Limb (tissue), 2 donors: ENCODE data around the gene HES4.

Experiments
- DNase-seq, 2 donors: peaks; one replicate each; pipeline ENCODE4 v3.0.0-alpha.2; 2016; ENCODE audit errors: extremely low spot score in 2 of 2

Gene HES4

DNA sequence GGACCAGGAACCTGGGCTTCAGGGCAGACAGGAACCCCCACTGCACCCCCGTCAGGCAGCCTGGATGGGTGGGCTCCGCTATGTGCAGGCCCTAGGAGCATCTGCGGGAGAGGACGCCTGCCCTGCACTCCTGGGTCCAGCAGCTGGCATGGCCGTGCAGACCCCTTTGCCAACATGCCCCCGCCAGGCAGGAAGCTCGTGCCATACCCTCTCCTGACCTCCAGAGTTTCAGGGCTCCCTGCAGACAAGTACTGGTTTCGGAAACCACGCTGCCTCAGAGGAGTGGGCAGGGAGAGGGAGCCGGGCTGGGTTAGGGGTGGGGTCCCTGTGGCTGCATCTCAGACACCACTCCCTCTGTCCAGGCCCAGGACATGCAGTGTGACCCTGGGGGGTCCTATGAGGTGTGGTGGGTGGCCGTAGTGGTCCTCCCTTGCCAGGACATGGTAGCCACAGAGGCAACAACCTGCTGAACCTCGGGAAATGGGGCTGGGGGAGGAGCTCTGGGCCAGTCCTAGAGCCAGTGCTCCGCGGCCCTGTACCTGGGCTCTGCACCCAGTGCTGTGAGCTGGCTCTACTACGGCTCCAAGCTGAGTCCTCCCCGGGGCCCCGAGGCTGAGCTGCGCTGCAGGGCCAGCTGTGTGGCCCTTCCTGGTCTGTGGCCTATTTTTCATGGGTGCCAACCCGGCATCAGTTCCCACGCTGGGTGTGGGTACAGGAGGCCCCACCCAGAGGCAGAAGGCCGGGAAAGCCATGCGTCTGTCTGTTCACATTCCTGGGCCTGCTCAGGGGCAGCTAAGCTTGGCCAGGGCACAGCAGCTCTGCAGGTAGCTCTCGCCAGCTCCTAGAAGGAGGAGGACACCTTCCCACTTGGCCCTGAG, 32.2 kb downstream of the HES4 start:
- DNase-seq, result no peak

DNA sequence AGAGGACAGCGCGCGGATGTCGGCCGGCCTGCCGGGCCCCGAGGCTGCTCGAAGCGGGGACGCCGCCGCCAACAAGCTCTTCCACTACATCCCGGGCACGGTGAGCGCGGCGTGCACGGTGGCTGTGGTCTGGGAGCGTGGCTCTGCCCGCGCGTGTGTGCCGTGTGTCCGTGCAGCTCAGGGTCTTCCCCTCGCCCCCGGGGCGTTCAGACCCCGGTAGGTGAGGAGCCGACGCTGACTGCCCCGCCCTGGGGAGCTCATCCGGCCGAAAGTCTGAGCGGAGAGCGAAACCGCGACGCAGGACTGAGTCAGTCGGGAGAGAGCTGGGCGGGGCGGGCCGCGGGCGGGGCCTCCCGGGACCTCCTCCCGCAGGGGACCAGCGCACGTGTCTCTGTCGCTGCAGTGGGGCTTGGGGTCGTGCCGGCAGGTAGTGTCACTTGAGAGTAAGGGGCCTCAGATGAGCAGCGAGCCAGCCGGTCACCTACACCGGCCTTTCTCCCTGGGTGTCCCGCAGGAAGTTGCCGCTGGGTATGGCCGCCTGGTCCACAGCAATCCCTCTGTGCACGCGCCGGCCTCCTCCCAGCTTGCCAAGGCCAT, 33.1 kb downstream of the HES4 start:
- DNase-seq, result no peak

DNA sequence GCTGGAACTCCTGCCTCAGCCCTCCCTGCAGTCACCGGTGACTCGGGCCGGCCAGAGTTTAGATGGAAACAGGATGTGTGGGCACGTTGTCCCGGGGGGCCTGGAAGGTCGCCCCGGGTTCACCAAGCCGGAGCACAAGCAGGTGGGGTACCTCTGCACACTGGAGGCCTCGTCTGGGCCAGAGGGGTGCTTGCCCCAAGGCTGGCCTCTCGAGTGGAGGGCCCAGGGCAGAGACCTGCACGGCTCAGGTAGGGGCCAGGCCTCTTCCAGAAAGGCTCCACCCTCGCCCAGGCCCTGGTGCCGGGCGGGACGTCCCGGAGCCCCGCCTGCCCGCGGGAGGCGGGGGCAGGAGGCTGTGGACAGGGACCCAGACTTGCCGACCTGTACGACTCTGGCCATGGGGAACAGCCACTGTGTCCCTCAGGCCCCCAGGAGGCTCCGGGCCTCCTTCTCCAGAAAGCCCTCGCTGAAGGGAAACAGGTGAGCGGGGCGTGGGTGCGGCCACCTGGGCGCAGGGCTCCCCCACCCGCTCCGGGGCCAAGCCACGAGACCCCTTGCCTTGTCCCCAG, 33.7 kb downstream of the HES4 start, which contains the start of gene PLEKHN1:
Gene PLEKHN1, plus strand, starts transcription at position 348 of the 569 bp plus-strand sequence. Its CDS starts 50 bp downstream, at position 398.
- DNase-seq, result no peak

DNA sequence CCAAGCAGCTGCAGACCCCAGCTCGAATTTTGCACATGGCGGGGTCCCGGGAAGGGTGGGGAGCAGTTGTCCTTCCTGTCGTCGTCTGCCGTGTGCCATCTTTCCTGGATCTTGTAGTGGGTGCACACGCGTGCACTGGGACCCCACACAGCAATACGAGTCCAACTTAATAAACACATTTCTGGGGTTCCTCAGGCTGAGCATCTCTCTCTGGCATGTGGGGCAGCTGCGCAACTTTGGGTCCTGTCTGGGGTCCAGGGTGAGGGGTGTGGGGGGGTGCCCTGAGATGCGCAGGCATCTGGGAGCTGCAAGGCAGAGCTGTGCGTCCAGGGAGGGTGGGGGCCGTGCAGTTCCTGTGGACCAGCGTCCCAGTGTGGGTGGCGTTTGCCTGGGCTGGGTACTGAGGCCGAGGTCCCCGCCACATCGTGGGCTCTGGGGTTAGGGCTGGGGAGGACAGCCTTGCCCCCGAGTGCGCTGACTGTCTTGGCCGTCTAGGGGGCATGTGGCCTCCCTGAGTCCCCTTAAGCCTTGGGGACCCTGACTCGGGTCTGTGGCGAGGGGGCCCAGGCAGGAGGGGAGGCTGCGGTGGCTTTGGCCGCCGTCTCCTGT, 34.3 kb downstream of the HES4 start:
- DNase-seq, result no peak

DNA sequence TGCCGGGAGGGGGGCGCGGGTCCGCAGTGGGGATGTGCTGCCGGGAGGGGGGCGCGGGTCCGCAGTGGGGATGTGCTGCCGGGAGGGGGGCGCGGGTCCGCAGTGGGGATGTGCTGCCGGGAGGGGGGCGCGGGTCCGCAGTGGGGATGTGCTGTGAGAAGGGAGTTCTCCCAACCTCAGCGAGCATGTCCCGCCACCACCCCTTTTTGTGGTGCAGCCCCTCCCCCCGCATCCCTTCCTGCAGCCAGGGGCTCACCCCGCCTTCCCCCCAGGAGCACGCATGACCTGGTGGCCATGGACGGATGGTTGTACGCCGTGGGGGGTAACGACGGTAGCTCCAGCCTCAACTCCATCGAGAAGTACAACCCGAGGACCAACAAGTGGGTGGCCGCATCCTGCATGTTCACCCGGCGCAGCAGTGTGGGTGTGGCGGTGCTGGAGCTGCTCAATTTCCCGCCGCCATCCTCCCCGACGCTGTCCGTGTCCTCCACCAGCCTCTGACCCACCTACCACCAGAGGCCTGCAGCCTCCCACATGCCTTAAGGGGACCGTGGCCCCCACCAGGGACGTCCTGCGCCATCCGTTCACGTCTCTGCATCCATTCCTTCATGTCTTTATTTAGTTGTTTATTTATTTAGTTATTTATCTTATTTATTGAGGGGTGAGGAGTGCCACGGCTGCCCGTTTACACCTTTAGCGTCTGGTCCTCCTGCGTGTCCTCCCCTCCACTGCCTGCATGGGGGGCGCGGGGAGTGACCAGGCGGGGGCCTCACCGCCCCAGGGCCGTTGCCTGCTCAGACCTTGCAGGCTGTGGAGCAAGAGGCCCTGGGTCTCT, 35.0 kb downstream of the HES4 start:
- no peak for DNase-seq

DNA sequence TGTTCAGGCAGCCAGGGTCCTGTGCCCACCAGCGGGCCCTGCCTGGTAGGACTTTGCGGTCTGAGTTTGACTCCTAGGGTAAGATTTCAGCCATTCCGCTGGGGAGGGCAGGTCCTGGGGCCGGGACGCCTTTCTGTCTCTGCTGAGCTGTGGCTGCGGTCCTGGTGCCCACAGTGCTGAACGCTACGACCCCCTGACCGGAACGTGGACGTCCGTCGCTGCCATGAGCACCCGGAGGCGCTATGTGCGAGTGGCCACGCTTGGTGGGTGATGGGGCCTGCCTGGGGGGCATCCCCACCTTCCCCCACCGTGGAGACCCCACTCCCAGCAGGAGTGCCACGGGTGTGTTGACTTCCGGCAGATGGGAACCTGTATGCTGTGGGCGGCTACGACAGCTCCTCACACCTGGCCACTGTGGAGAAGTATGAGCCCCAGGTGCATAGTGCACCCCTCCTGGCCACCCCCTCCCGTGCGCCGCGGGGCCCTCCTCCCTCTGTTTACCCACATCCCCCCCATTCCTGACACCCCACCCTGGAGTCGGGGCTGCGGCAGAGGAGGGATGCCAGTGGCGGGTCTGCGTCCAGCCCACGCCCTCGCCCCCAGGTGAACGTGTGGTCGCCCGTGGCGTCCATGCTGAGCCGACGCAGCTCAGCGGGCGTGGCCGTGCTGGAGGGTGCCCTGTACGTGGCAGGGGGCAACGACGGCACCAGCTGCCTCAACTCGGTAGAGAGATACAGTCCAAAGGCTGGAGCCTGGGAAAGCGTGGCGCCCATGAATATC, 36.0 kb downstream of the HES4 start:
- no peak for DNase-seq

DNA sequence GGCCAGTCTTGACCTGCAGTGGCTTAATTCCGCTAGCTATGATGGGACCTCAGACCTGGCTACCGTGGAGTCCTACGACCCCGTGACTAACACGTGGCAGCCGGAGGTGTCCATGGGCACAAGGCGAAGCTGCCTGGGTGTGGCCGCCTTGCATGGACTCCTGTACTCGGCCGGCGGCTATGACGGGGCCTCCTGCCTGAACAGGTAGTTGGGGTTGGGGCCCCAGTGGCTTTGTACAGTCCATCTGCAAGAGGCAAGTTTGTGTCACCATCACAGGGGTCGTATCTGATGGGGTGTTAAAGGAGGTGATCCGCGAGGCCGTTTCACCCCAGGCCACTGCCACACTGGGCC, 36.6 kb downstream of the HES4 start:
- no peak for DNase-seq

DNA sequence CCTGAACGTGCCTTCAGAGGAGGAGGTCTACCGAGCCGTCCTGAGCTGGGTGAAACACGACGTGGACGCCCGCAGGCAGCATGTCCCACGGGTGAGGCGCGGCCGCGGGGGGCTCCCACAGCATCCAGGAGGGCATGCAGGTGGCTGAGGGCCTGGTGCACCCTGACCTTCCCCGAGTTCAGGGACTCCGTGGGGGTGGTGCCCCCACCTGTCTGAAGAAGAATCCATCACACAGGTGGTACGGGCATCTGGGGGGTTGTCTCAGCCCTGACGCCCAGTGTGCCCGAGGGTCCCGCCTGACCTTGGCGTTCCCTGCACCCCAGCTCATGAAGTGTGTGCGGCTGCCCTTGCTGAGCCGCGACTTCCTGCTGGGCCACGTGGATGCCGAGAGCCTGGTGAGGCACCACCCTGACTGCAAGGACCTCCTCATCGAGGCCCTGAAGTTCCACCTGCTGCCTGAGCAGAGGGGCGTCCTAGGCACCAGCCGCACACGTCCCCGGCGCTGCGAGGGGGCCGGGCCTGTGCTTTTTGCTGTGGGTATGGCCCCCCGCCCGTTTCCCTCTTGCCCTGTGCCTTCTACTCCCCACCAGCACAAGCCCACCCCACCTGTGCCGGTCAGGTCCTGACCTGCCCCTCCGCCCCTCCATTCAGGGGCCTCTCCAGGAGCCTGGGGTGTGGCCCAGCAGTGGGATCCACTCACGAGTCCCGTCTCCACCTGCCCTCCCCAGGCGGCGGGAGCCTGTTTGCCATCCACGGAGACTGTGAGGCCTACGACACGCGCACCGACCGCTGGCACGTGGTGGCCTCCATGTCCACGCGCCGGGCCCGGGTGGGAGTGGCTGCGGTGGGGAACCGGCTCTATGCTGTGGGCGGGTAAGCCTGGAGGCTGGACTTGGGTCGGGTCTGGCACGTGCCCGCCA, 37.3 kb downstream of the HES4 start:
- no peak for DNase-seq

DNA sequence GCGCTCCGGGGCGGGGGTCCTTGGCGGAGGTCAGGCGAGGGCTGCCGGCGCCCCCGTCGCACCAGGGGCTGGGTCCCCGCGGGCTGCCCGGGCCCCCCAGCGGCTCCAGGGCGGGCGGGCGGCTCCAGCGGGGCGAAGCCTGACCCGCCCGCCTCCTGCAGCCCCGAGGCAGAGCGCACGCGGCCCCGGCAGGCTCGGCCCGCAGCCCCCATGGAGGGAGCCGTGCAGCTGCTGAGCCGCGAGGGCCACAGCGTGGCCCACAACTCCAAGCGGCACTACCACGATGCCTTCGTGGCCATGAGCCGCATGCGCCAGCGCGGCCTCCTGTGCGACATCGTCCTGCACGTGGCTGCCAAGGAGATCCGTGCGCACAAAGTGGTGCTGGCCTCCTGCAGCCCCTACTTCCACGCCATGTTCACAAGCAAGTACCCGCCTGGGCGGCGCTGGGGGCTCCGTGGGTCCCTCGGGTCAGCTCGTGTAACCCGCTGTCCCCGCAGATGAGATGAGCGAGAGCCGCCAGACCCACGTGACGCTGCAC, 38.7 kb downstream of the HES4 start:
- no peak for DNase-seq

DNA sequence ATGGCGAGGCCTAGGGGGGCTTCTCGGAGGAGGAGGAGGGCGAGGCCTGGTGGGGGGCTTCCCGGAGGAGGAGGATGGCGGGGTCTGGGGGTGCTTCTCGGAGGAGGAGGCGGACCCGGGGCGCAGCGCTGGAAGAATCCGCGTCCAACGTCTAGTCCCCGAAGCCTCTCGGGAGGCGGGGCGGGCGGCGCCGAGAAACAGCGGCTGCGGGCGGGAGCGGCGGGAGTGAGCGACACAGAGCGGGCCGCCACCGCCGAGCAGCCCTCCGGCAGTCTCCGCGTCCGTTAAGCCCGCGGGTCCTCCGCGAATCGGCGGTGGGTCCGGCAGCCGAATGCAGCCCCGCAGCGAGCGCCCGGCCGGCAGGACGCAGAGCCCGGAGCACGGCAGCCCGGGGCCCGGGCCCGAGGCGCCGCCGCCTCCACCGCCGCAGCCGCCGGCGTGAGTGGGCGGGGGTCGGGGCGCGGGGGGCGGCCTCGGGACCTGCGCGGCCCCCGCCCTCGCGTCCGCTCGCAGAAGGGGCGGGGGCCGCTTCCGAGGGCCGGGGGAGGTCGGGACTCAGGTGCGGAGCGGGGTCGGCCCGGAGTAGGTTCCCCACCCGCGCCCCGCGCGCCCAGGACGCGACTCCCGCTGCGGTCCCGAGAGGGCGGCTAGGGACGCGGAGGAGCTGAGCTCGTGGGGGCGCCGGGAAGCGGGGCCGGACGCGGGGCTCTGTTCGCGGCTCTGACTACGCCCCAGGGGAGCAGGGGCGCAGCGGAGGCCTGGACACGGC, 39.4 kb downstream of the HES4 start, which contains the start of gene KLHL17:
Gene KLHL17, plus strand, starts transcription at position 222 of the 769 bp plus-strand sequence. Its CDS starts 110 bp downstream, at position 332.
- peak in 1 of 2 donors; percentile 86 for DNase-seq

DNA sequence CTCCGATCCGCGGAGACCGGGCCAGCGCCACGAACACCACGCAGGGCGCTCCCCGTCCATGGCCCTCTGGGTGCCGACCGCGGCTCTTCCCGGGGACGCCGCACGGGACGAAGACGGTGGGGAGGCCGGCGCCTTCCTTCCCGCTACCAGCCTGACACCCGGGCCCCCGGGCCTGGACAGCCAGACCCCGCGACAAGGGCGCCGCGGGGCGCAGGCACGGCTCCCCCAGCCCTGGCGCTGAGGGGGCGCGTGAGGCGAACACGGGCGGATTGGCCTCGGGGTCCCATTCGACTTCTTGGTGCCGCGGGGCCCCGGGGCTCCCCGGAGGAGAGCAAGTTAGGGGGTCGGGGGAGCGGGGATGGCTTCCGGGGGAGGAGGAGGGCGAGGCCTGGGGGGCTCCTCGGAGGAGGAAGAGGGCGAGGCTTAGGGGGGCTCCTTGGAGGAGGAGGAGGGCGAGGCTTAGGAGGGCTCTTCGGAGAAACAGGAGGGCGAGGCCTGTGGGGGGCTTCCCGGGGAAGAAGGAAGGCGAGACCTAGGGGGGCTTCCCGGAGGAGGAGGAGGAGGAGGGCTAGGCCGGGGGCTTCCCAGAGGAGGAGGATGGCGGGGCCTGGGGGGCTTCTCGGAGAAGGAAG, 40.0 kb downstream of the HES4 start:
- no peak for DNase-seq

DNA sequence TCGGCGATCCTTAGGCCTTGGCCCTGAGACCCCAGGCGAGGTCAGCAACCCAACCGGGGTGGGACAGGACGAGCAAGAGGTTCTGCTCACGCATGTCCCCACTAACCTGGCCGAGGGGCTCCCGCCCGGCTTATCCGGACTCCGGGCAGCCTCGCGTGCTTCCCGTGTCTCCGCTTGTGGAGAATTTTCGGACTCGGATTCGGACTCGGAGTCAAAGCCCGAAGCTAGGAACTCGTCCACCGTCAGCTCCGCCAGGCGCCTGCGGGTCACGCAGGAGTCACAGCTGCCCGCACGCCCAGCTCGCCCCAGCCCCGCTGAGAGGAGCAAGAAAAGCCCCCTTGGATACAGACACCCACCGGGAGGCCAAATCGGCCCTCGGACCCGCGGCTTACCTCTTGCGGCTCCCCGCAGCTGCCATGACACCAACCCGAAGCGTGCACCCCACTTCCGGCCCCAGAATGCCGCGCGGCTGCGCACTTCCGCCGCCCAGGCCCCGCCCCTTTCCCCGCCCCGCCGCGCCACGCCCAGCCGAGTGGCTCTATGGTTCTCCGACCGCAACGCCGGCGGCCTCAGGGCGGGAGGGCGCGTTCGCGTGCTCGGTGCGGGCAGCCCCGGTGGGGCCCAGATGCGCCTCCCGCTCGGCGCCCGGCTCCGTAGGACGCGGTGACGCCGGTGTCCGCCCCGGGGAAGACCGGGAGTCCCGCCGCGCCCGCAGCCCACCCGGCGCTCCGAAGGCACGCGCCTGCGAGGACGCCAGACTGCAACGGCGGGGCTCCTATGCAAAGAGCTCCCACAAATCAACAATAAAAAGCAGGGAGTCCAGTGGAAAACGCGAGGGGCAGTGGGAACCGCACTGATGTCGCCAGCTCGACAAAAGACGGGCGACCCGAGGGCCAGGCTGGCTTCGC, 40.8 kb downstream of the HES4 start, which contains the start of gene NOC2L:
Gene NOC2L, minus strand, starts transcription at position 434 of the 908 bp plus-strand sequence. Its CDS starts 16 bp downstream, at position 418.
- DNase-seq, result peak; percentile 91 to 98

DNA sequence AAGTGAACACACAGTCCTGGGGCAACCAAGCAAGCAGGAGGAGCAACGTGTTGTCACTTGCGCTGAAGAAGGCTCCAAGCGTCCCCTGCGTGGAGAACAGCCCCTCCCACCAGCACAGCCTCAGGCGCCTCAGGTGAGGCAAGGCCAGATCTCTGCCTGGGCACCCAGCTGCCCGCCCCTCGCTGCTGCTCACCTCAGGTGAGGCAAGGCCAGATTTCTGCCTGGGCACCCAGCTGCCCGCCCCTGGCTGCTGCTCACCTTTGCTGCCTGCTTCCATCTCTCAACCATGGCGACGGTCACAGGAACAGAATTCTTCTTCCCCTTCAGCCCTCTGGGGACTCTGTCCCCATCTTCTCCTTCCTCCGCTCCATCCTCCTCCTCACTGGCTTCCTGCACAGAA, 43.3 kb downstream of the HES4 start:
- no peak for DNase-seq

DNA sequence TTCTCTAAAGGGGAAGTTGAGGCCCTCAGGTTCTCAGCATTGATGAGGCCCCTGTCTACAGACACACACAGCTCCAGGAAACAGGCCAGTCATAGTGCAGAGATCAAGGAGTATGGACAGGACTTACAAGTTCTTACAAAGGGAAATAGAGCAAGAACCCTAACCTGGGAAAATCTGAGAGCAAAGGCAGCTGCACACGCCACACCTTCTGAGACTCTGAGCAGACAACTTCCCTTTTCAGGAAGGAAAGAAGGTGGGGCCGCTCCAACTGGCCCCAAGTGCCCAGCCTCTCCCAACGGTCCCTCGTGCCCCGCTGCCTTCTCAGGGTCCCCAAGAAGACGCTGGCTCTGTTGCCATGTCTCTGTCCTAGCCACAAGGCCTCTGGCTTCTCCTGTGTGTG, 44.4 kb downstream of the HES4 start:
- no peak for DNase-seq

DNA sequence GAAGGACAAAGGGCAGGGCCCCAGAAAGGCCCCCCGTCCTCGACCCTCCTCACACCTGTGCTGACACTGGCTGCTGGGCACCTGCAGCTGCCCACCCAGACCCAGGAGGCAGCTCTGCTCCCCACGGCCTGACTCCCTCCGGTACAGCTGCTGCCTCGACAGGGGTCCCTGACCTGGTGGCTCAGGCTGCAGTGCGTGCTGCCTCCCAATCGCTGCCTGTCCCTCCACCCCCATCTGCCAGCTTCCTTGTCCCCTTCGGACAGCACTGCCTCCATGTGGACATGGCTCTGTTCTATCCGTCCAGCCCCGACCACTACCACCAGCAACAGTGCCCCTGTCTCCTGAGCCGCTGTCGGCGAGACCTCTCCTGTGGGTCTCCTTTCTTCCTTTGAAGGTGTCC, 45.0 kb downstream of the HES4 start:
- no peak for DNase-seq

DNA sequence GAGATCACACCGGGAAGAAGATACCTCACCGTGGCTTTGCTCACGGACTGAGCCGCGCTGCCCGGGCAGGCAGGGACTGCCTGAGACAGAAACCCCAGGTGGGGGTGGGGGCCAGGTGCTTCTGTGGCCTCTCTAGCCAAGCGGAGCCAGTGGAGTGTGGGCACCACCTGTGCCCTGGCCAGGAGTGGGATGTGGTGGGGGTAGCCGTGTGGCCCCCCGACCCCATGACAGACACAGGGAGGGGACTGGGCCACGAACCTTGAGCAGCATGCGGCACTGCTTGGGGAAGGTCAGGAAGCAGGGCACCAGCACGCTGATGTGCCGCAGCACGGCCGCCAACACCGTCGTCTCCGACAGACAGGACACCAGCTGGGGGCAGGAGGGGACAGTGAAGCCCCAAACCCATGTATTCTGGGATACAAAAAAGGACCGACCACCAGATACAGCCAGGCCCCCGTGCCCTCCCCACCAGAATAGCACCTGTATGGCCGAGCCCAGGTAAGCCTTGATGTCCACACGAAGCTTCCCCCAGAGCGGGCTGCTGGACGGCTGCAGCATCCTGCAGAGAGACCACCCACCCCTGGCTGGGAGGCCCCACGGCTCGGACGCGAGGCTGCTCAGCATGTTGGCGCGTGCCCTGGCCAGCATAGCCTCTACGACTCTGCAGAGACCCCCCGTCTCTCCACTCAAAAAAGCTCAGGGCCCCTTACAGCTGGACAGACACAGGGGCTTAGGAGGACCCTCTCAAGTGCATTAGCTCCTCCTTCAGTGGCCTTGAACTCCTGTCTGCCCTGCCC, 46.2 kb downstream of the HES4 start:
- DNase-seq, result no peak
